Right hindlimb (tissue), 1 donor: ENCODE results near the gene REV1.
"Not testable (repeated sequence)": the region's sequence is repeated elsewhere in the genome, so short reads cannot be mapped to it uniquely, and the experiment has no call there.

Experiments
- DNase-seq: peaks from one replicate; pipeline ENCODE4 v3.0.0-alpha.2; 2018

The REV1 gene

DNA sequence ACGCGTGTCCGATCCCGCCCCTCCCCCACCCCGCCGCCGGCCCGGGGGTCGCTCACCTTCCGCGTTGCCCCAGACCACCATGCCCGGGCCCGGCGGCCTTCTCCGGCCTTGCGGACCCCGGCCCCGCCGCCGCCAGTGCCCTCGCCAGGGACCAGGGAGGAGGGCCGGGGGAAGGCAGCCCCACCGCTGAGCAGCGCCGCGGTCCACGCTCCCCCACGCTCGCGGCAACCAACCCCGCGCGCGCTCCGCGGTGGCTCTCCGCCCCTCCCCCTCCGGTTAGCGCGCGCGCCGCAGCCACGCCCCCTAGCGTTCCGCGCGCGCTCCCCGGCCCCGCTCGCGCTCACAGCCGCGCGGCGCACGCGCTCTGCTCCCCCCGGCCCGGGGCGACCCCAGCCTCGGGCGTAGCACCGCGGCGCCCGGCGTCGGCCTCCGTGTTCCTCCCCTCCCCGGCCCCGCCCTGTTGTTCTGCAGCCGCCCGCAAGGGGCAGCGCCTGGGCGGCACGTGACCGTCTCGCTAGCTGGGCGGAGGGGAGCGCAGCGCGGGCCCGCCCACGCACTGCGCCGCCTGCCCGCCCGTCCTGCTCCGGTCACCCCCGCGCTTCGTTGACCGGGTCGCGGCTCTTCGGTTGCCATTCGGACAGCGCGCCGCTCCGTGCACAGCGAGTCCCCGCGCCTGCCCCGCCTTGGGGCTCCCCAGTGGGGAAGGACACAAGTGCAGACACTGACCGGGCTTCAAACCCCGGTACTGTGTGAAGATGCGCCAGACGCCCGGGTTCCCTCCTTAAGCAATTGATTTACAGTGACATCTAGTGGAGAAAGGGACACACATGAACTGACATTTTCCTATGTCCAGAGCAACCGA, at the start of gene REV1:
Gene REV1 (minus strand): TSS at position 257 of the 862 bp plus-strand sequence. CDS start 25,042 bp downstream, outside the sequence.
- DNase-seq: peak; percentile 97

DNA sequence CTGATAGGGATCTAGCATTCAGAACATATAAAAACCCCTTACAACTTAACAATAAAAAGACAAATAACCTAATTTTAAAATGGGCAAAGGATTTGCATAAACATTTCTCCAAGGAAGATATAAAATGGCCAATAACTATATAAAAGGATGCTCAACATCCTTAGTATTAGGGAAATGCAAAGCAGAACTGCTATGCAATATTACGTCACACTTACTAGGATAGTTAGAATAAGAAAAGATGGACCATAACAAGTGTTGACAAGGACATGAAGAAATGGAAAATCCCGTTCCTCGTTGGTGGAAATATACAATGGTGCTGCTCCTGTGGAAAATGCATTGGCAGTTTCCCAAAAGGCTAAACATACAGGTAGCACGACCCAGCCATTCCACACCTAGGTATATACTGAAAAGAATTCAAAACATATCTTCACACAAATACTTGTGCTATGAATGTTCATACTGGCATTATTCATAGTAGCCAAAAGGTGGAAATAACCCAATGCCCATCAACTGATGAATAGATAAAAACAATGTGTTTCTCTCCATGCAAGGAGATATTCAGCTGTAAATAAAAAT, 48.2 kb upstream of the REV1 start:
- DNase-seq: no peak

DNA sequence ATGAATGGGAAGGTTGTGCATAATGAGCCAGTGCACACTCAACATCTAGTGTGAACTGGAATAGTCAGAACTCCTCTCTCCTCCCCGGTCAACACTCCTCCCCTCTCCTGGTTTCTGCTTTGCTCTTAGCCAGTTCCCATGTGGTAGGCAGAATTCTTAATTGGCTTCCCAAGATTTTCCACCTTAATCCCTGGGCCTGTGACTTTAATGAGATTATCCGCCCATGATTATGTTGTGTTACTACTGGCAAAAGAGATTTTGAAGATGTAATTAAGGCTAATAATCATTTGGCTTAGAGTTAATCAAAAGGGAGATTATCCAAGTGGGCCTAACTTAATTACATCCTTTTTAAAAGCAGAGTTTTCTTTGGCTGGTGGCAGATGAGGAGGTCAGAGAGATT, 34.2 kb upstream of the REV1 start:
- DNase-seq: no peak

DNA sequence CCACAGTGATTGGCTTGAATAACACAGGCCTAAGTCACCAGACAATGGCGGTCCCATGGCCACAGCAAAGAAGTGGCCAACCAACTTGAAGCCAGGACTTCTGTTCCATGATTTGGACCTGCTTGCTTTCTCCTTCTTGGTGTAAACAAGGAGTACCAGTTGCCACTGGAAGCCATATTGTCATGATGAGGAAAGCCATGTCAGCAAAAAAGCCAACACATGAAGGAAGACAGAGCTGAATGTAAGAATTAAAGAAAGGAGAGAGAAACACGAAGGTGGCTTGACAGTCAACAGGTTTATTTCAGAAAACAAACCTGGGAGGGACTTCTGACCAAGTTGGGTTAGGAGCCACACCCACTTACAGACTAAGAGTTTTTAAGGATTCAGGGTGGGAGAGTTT, 32.3 kb upstream of the REV1 start:
- DNase-seq: no peak

DNA sequence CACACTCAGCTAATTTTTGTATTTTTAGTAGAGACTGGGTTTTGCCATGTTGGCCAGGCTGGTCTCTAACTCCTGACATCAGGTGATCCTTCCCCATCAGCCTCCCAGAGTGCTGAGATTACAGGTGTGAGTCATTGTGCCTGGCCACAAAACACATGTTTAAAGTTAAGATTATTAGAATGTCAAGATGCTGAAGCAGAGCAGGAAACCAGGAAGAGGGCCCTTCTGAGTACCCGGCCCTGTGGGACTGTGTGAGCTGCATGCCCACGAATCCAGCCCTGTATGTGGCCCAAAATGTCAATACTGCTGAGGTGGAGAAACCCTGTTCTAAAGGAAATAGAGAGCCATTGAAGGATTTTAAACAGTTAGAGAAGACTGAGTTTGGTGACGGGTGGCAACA, 31.0 kb upstream of the REV1 start:
- no peak for DNase-seq

DNA sequence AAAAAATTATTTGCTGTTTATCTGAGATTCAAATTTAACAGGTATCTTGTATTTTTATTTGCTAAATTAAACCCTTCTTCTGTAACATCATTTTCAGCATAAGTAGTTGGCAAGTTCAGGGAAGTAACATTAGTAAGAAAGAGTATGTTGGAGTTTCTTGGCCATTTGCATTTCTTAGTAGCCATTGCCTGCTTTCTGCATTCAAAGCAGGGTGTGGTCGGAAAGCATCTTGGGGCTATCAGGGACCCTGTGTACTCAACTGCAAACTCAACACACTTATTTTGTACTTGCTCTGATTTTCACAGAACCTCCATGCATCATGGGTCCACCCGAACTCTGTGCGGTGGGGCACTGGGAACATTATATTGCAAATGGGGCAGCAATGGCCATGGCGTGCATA, 30.4 kb upstream of the REV1 start:
- DNase-seq: no peak

DNA sequence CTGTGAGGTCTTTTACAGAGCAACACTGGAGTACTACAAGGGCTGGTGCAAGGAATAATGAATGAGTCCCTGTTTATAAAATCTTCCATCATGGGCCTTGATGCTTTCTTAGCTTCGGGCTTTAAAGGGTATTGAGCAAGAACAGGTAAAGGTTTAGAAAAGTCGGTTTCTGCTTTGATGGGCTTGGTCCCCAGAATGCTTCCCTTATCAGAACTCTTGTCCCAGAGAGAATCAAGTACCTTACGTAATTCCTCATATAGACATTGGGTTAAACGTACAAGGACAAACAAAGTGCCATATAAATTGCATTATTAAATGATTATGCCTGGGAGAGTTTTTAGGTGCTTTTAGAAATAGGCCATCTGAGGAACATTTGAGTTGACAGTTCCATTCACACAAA, 24.5 kb upstream of the REV1 start:
- no peak for DNase-seq

DNA sequence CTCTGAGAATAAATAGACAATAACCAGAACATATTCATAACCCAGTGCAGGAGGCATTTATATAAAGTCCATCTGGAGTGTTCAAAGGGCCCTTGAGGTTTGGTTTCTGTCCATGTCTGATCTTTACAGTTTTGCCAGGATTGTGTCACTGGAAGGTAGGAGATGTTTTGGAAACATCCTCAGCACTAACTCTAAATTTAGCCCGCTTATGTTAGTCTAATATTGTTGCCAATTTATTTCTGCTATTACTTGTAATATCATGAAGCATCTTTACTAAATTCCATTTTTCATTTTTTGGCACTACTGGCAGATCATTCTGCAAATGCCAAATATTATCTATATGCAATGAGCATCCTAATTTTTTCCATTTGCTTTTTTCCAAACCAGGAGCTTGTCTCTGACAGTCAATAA, 22.4 kb upstream of the REV1 start:
- DNase-seq: no peak

DNA sequence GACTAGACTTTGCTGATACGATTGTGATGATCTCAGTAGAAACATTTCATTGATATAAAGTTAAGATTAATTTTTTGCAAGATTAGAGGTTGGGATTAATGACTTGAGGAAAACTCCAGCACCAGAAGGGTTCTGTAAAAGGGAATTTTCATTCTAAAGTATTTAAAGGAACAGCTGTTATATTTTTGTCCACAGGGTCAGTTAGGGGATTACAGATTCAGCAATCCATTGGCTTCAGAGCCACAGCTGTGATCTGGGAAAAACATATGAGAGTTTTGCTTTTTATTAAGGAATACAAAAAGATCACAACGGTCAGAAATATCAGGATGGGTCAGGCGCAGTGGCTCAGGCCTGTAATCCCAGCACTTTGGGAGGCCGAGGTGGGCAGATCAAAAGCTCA, 19.6 kb upstream of the REV1 start:
- no peak for DNase-seq

DNA sequence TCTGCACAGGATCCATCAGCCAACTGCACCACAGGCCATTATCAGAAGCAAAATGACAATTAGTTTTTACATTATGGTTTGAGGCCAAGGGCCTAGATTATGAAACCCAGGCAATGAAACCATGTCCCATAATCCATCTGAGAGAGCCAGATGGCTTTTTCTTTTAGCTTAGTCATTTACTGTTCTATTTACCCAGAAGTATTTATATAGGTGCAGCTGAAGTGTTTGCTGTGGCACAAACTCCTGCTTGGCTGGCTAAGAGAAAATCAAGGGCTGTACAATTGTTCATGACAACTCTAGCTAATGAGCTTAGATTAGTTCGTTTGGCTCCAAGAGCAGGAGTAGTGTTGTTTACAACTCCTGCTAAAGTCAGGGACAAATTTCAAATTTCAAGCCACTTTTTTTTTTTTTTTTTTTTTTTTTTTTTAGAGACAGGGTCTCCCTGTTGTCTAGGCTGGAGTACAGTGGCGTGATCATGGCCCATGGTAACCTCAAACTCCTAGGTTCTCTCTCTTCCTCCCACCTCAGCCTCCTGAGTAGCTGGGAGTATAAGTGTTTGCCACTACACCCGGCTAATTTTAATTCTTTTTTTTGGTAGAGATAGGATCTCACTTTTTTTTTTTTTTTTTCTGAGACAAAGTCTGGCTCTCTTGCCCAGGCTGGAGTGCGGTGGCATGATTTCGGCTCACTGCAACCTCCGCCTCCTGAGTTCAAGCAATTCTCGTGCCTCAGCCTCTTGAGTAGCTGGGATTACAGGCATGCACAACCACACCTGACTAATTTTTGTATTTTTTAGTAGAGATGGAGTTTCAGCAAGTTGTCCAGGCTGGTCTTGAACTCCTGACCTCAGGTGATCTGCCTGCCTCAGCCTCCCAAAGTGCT, 18.4 kb upstream of the REV1 start:
- no peak for DNase-seq

DNA sequence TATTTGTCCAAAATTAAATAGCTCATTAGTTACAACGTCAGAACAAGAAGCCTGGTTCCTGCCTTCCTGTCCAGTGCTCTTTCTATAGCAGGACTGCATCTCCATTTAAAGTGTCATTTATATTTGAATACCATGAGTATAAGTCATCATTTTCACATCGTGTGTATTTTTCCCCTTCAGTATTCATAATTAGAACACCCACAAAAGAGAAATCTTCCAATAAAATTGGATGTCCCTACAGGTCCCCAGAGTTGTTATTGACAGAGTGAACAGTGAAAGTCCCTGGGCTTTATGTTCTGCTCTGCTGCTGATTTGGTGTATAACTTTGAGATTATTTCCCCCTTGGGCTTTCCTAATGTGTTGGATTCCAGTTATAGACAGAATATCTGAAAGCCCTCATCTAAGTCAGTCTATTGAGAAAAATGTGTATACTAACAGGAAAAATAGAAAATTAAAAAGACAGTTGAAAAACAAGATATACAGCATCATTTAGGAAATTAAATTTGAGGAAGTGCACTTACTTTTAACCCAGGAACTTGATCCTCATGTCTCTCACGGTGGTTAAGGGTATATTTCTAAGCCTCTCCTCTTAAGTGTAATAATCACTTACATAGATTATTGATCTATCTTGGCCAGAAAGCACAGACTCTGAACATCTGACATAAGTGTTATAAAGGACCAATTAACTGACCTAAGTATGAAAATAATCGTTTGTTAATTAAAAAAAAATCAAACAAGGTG, 15.2 kb upstream of the REV1 start:
- DNase-seq: no peak

DNA sequence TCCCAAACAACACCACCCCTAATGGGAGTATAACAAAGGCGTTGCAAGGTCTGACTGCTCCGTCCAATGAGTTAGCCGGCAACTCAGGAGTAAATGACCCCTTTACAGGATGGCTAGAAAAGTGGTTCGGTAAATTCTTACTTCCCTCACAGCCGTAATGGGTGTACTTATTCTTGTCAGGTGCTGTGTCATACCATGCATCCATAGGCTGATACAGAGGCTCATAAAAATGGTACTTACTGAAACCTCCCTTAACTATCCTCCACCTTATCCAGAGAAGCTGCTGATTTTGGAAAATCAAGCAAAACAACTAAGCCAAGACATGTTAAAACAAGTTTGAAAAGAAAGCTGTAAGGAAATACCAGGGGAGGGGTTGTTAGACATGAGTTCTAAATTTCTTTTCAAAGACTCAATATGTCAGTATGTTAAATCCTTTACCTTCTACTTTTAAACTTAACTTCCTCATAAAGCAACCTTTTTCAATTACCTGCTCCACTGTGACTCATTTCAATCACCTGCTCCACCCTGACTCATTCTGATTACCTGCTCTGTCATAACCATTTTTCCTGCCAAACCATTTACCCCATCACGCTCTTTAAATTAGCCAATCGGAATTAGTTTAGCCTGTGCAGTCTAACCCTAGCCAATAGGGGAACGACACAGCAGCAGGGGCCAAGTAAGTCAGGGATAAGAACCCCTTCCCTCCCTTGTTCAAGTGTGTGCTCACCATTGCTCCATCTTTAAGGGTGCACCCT, 14.0 kb upstream of the REV1 start:
- DNase-seq: not testable (repeated sequence)

DNA sequence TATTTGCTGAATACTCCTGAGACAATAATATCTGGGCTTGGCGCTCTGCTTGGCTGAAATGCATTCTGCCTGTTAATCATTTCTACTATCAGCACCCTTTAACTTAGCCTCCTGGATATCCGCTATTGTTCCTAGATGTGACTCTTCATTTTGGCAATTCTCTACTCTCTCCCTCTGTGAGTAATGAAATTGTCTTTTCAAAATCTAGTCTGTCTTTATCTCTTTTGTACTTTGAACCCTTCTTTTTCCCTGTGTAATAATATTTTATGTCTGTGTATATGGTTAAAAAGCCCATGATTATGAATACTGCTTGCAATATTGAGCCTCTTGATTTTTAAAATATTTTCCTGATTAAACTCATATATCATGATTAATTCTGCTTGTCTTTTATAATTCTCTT, 6.2 kb upstream of the REV1 start:
- no peak for DNase-seq

DNA sequence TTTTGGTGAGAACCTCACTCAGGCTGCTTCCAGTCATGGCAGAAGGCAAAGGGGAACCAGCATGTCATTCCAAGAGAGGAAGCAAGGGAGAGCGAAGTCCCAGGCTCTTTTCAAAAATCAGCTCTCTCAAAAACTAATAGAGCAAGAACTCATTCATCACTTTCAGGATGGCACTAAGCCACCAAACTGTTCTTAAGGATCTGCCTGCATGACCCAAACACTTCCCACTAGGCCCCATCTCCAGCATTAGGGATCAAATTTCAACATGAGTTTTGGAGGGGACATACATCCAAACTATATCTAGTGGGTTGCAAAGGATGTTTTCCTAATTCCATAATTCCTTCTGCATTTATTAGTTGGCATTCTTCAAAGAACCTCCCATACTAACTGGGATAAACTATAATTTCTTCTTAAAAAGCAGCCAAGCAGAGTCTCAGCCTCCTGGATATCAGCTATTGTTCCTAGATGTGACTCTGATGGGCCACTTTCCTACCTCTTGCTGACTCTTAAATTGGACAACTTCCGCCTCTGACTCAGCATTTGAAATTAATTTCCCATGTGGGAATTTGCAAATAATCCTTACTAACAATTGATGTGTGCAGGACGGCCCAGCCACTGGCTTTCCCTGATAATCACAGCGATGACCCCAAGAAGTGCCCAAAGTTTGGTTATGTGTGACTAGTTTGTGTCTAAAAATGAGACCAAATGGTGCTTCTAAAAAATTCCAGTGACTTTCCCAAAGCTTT, 5.5 kb upstream of the REV1 start:
- DNase-seq: no peak

DNA sequence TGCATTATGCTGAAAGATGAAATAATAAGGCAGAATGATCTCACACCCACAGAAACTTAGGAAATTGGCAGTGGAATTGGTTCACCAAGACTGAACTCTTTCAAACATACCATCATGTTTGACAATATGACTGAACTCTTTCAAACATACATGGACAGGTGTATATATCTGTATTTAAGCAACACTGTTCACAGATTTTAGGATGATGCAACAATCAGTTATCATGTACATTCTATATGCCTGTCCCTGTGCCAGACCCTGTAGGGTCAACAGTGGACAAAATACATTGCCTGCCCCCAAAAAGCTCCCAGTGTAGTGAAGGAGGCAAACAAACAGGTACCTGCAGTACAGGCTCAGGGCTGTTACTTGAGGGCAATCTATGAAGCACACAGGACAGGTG, 2.9 kb upstream of the REV1 start:
- DNase-seq: no peak

DNA sequence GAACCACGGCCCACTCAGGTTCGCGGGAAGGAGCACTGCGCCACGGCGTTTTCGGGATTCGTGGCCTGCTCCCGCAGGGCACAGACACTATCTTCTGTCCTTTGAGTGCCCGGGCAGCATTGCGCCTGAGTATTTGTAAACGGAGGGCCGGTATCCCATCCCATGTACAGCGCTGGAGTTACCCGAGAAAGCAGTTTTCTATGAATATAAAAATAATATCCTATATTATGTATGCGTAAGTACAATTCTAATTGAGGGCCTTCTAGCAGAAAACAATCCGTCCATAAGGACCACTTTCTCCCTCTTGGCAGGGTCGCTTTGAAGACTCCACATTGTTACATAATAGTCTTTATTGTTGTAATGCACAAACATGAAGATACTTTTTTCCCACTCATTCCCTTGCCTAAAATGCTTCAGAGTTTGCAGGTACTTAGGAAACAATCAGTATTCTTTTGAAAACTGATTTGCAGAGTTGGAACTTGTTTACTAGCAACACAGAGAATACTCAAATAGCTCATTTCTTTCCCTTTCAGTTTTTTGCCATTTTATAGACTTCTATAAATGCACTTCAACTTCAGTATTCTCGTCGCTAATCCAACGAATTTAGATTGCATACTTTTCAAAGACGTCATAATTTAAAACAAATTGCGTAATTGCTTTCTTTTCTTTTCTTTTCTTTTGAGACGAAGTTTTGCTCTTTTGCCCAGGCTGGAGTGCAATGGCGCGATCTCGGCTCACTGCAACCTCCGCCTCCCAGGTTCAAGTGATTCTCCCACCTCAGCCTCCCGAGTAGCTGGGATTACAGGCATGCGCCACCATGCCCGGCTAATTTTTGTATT, 1.0 kb upstream of the REV1 start:
- DNase-seq: no peak

DNA sequence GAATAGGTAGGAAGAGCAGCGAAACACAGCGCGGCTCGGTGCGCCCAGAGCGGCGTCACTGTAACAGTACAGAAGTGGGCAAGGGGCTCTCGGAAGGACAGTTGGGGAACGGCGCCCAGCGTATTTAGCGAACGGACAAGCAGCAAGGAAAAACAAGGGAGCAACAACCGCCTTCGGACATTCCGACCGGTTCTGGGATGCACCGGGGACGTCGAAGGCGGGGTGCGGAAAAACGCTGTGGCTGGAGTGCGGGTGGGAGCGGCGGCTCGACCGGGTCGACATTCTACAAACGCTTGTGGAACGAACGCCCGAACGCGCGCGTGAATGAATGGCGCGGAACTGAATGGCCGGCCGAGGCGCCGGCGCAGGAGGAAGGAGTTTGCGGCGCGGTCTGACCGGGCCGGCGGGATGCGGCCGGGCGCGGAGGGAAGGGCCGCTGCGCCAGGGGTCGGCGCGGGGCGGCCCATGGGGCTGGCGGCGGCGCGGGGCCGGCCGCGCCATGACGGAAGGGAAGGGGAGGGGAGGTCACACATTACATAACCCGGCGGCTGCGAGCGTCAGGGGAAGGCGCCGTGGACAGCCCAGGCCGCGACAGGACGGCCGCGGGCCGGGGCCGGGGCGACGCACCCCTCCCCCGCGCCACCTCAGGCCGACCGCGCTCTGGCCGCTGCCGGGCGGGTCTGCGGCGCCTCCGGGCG, 605 bp downstream of the REV1 start:
- peak; percentile 77 for DNase-seq

DNA sequence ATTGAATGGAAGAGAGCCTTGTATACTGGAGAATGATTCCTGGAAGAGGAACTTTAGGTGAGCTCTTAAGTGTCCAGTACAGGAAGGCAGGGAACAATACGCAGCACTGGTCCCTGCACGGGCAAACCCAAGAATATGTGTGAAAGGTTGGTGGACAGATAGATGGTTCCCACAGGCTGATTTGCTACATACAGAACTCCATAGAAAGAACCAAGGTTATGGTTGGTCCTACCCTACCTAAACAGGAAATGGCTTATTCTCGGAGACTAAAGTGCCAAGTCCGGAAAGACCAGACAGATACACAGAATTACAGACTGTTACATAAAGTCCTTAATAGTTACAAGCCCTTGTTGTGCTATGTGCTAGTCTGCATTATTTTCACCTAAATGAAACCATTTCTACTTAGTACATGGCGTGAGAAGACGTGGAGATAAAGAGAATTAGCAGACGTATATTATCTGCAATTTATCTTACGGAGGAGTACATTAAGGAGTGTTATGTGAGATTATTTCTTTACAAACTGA, 1.2 kb downstream of the REV1 start:
- DNase-seq: no peak

DNA sequence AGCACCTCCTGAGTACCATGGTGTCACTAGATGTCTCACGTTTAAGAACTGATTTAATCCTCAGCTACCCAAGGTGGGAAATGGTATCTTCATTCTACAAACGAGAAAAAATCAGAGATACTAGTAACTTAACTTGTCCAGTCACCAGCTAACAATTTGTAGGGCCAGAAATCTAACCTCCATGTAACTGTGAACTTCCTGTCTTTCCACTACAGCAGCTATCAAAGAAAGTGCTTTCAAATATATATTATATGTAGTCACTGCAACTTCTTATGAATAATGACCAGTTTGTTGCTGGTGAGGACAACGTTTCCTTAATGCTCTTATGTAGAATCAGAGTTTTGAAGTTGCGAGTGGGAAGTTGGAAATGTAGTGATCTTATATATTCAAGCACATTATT, 1.9 kb downstream of the REV1 start:
- DNase-seq: no peak

DNA sequence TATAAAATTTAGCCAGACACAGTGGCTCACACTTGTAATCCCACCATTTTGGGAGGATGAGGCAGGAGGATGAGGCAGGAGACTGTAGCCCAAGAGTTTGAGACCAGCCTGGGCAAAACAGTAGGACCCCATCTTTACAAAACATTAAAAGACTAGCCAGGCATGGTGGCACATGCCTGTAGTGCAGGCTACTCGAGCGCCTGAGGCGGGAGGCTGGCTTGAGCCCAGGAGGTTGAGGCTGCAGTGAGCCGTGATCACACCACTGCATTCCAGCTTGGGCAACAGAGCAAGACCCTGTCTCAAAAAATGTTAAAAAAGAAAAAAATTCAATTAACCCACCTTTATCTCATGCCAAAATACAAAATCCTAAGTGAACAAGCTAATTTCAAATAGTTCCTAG, 4.0 kb downstream of the REV1 start:
- DNase-seq: no peak
